HepG2 (cell line): ENCODE results near the gene SARNP. TPM values are rescaled to one million over a fixed set of nuclear protein-coding genes. Genes with fewer than 3 reads are reported as not detected.

ENCODE experiments used
- PRMT3 ChIP-seq: sonication (generic); formaldehyde crosslinking; IDR thresholded peaks from 2 replicates; pipeline ENCODE4 v1.8.1; 2022; ENCODE audit warnings: low read depth, mild to moderate bottlenecking, moderate library complexity, missing genetic modification reagents, borderline replicate concordance
- PRPF4 ChIP-seq: fragments of 200-400 bp; formaldehyde crosslinking; IDR thresholded peaks from 2 replicates; pipeline ENCODE4 v1.6.1; 2016; ENCODE audit warnings: low read length, low read depth; ENCODE audit not compliant: poor library complexity, severe bottlenecking
- ZBTB3 ChIP-seq: sonication (generic); formaldehyde crosslinking; IDR thresholded peaks from 2 replicates; pipeline ENCODE4 v1.4.0; 2020; ENCODE audit warnings: low read depth, mild to moderate bottlenecking, moderate library complexity, missing genetic modification reagents, borderline replicate concordance
- ZNF781 ChIP-seq: sonication (generic); formaldehyde crosslinking; IDR thresholded peaks from 2 replicates; pipeline ENCODE4 v1.5.1; 2020; ENCODE audit warnings: borderline replicate concordance, mild to moderate bottlenecking, missing genetic modification reagents; ENCODE audit errors: not compliant biosample characterization
- ZSCAN12 ChIP-seq: sonication (generic); formaldehyde crosslinking; IDR thresholded peaks from 2 replicates; pipeline ENCODE4 v1.9.0; 2021; ENCODE audit warnings: mild to moderate bottlenecking, missing genetic modification reagents
- polyA plus RNA-seq, 8 experiments: library from polyadenylated mRNA; depleted of rRNA in 3 of 8; stranded (reverse) in 7 of 8; unstranded in 1 of 8; fragments of >200 nt; fragmentation: Illumina TruSeq in 4 of 8; extraction: Trizol in 4 of 8; gene quantifications; 2 replicates each; pipeline versions ENCODE4 v1.2.1 to v1.2.3, GENCODE V29; 2011 to 2016; ENCODE audit warnings: low read depth in 4 of 8, missing spikeins in 1 of 8, mixed read lengths in 1 of 8; ENCODE audit not compliant: insufficient read depth in 1 of 8
- total RNA-seq, 5 experiments: library from RNA; depleted of rRNA; stranded (reverse); fragments of >200 nt; fragmentation: Illumina TruSeq; extraction: Trizol; gene quantifications; 2 replicates each; pipeline ENCODE4 v1.2.3, GENCODE V29; 2016; ENCODE audit warnings: low read depth in 1 of 5
- TF ChIP-seq, protein P1 (sequence below): sonication (generic); formaldehyde crosslinking; IDR thresholded peaks from 2 replicates; pipeline ENCODE4 v1.9.0; 2021; ENCODE audit warnings: mild to moderate bottlenecking, missing genetic modification reagents
- TF ChIP-seq, protein P2 (sequence below): sonication (generic); formaldehyde crosslinking; IDR thresholded peaks from 2 replicates; pipeline ENCODE4 v1.5.0; 2020; ENCODE audit warnings: mild to moderate bottlenecking, missing genetic modification reagents

Gene SARNP
- total and polyA plus RNA-seq, 2 of the 13 experiments (the other 11 are each of a cell fraction or from before 2014, with no cell fraction given) = 59.0 to 95.4 TPM

DNA sequence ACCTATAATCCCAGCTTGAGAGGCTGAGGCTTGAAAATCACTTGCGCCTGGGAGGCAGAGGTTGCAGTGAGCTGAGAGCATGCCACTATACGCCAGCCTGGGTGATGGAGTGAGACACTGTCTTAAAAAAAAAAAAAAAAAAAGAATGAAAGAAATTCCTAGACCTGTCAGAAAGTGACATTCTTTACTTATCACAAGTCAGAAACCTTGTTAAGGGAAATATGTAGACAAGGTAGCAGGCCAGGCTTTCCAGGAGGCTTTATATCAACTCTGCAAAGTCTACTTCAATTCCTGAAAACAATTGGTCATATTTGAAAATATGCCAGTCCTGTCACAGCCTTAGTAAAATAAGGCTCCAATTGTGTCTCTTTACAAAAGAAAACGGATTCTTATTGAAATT is 44.3 kb upstream of the SARNP start (continued):
- TF ChIP-seq, protein P1, sequence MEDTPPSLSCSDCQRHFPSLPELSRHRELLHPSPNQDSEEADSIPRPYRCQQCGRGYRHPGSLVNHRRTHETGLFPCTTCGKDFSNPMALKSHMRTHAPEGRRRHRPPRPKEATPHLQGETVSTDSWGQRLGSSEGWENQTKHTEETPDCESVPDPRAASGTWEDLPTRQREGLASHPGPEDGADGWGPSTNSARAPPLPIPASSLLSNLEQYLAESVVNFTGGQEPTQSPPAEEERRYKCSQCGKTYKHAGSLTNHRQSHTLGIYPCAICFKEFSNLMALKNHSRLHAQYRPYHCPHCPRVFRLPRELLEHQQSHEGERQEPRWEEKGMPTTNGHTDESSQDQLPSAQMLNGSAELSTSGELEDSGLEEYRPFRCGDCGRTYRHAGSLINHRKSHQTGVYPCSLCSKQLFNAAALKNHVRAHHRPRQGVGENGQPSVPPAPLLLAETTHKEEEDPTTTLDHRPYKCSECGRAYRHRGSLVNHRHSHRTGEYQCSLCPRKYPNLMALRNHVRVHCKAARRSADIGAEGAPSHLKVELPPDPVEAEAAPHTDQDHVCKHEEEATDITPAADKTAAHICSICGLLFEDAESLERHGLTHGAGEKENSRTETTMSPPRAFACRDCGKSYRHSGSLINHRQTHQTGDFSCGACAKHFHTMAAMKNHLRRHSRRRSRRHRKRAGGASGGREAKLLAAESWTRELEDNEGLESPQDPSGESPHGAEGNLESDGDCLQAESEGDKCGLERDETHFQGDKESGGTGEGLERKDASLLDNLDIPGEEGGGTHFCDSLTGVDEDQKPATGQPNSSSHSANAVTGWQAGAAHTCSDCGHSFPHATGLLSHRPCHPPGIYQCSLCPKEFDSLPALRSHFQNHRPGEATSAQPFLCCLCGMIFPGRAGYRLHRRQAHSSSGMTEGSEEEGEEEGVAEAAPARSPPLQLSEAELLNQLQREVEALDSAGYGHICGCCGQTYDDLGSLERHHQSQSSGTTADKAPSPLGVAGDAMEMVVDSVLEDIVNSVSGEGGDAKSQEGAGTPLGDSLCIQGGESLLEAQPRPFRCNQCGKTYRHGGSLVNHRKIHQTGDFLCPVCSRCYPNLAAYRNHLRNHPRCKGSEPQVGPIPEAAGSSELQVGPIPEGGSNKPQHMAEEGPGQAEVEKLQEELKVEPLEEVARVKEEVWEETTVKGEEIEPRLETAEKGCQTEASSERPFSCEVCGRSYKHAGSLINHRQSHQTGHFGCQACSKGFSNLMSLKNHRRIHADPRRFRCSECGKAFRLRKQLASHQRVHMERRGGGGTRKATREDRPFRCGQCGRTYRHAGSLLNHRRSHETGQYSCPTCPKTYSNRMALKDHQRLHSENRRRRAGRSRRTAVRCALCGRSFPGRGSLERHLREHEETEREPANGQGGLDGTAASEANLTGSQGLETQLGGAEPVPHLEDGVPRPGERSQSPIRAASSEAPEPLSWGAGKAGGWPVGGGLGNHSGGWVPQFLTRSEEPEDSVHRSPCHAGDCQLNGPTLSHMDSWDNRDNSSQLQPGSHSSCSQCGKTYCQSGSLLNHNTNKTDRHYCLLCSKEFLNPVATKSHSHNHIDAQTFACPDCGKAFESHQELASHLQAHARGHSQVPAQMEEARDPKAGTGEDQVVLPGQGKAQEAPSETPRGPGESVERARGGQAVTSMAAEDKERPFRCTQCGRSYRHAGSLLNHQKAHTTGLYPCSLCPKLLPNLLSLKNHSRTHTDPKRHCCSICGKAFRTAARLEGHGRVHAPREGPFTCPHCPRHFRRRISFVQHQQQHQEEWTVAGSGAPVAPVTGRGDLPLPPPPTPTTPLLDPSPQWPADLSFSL (CRISPR knock-in tag) = no peak
- TF ChIP-seq ZNF781 (no peak), ZBTB3 (no peak), PRPF4 (no peak), ZSCAN12 (no peak), PRMT3 (CRISPR knock-in tag) (no peak)
- TF ChIP-seq, protein P2, sequence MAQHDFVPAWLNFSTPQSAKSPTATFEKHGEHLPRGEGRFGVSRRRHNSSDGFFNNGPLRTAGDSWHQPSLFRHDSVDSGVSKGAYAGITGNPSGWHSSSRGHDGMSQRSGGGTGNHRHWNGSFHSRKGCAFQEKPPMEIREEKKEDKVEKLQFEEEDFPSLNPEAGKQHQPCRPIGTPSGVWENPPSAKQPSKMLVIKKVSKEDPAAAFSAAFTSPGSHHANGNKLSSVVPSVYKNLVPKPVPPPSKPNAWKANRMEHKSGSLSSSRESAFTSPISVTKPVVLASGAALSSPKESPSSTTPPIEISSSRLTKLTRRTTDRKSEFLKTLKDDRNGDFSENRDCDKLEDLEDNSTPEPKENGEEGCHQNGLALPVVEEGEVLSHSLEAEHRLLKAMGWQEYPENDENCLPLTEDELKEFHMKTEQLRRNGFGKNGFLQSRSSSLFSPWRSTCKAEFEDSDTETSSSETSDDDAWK (CRISPR knock-in tag) = no peak
